Activated naive CD8-positive, alpha-beta T cell treated with anti-CD3 and anti-CD28 coated beads, Interleukin-2, amount 50 U/mL, for 16 hours (primary cell): ENCODE measurements around the gene CPSF7.
A peak's percentile ranks its signal among the peaks of the same experiment; 100 is the strongest.
"Not testable (repeated sequence)": the region's sequence is repeated elsewhere in the genome, so short reads cannot be mapped to it uniquely, and the experiment has no call there.

Source experiments
- DNase-seq: peaks from one replicate; pipeline ENCODE4 v3.0.0-alpha.2; 2020; ENCODE audit warnings: low read depth, low spot score

Gene CPSF7, protein sequence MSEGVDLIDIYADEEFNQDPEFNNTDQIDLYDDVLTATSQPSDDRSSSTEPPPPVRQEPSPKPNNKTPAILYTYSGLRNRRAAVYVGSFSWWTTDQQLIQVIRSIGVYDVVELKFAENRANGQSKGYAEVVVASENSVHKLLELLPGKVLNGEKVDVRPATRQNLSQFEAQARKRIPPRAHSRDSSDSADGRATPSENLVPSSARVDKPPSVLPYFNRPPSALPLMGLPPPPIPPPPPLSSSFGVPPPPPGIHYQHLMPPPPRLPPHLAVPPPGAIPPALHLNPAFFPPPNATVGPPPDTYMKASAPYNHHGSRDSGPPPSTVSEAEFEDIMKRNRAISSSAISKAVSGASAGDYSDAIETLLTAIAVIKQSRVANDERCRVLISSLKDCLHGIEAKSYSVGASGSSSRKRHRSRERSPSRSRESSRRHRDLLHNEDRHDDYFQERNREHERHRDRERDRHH

DNA sequence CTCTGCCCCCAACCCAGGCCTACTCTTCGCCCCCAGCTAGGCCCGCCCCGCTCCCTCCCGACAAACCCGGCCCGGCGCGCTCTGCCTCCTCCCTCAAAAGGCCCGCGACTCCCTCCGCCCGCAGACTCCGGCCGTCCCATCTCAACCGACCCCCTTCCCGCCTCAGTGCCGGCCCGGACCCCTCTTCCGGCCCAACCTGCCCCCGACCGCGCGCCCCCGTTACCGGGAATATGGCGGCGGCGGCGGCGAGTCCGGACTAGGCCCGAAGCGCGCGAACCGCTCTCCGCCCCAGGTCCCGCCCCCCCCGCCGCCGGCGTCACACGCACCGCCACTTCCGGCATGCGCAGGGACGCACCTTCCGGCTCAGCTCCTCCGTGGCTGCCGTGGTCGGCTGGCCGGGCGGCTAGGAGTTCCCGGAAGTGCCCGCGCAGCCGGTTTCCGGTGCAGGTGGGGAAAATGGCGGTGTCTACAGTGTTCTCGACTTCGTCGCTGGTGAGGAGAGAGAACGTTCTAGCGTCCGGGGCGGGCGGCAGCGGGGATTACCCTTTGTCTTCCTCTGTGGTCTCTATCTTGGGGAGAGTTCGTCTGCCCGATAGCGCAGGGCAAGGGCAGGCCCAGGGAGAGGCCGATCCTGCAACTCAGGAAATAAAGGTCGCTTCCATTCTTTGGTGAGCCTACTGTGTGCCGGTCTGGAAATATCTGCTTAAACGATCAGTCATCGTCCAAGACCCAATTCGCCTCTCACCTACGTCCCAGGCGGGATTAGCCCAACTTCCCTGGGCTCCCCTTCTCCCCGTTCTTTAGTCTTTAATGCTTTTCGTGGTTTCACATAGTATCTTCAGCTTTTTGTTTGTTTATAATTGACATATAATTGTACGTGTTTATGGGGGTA lies at the start of gene CPSF7, which contains the start of gene SDHAF2:
CPSF7 (minus strand) TSS at position 285 of the 892 bp plus-strand sequence. CDS start 740 bp downstream, outside the sequence.
SDHAF2 (plus strand) TSS at position 434 of the 892 bp plus-strand sequence; CDS start at position 457, 23 bp downstream.
- DNase-seq = peak; percentile 97

- peak; percentile 31 for DNase-seq
Measured at GRCh38 chr11:61477727-61478148, 48.0 kb upstream of the CPSF7 start.

DNA sequence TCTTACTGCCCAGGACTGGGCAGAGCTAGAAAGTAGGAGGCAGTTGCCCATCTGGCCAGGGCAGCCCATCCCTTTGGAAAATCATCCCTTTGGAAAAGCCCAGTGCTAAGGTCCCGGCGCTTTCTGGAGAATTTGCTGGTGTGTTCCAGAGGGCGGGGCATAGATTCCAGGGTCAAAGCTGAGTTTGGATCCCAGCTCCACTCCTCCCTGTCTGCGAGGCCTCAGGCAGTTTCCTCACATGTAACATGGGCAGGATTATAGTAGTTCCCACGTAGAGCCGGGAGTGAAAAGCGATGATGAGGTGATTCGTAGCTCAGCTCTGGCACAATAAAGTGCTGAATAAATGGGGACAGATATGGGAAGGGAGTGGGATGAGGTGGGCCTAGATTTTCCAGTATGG lies 47.4 kb upstream of the CPSF7 start:
- DNase-seq = no peak

- no peak for DNase-seq
Measured at GRCh38 chr11:61476371-61476770, 46.6 kb upstream of the CPSF7 start.

DNA sequence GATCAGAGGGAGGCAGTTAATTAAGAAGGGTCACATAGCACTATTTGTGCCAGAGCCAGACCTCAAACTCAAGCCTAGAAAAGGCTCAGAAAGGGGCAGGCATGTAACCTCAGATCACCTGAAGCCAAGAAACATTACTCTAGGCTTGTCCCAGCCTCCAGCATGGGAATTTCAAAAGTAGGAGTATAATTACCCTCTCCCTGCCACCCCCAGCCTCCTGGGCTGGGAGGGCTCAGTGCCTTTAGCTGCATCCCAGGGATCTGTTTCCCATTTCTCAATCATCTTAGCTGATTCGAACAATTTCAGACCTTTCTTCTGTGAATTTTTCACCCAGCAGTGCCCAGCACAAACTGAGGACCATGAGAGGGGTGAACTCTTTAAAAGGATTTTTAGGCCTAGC lies 45.7 kb upstream of the CPSF7 start:
- DNase-seq = no peak

- no peak for DNase-seq
Measured at GRCh38 chr11:61474013-61474643, 44.4 kb upstream of the CPSF7 start.

DNA sequence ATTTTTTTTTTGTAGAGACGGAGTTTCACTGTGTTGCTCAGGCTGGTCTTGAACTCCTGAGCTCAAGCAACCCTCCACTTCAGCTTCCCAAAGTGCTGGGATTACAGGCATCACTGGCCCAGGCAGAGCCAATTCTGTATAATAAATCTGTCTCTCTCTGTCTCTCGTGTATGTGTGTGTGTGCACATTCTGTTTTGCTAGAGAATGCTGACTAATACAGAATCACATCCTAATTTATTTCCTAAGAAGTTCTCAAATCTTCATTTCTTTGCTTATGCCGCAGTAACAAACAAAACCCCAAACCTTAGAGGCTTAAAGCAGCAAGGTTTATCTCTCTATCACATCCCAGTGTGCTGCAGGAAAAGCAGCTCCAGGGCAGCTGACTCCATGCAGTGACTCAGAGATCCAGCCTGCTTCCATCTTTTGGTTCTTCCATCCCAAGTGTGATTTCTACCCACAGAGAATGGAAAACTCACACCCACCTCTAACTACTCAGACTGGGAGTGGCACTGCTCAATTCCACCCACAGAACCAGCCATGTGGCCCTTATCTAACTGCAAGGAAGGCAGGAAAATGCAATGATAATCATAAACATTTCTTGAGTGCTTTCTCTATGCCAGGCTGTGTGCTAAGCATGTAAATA lies 43.7 kb upstream of the CPSF7 start:
- DNase-seq = no peak

DNA sequence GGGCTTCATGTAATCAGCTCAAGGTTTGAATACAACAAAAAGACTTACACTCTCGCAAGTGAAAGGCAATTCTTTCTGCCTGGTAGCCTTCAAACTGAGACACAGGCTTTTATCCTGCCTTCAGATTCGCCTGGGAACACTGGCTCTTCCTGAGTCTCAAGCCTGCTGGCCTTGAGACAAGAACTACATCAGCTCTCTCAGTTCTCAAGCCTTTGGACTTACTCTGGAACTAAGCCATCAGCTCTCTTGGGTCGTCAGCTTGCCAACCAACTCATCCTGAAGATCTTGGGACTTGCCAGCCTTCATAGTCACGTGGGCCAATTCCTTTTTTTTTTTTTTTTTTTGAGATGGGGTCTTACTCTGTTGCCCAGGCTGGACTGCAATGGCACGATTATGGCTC lies 43.1 kb upstream of the CPSF7 start:
- DNase-seq = no peak

- DNase-seq = no peak
Measured at GRCh38 chr11:61472282-61472681, 42.5 kb upstream of the CPSF7 start.

GRCh38 chr11:61468002-61468401 lies 38.2 kb upstream of the CPSF7 start:
- DNase-seq = no peak

DNA sequence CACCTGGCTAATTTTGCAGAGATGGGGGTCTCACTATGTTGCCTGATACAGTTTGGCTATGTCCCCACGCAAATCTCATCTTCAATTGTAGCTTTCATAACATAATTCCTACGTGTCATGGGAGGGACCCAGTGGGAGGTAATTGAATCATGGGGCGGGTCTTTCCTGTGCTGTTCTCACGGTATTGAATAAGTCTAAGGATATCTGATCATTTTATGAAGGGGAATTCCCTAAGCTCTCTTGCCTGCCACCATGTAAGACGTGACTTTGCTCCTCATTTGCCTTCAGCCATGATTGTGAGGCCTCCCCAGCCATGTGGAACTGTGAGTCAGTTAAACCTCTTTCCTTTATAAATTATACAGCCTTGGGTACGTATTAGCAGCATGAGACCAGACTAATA lies 37.8 kb upstream of the CPSF7 start:
- DNase-seq = not testable (repeated sequence)

- DNase-seq = no peak
Measured at GRCh38 chr11:61460986-61461385, 31.2 kb upstream of the CPSF7 start.

DNA sequence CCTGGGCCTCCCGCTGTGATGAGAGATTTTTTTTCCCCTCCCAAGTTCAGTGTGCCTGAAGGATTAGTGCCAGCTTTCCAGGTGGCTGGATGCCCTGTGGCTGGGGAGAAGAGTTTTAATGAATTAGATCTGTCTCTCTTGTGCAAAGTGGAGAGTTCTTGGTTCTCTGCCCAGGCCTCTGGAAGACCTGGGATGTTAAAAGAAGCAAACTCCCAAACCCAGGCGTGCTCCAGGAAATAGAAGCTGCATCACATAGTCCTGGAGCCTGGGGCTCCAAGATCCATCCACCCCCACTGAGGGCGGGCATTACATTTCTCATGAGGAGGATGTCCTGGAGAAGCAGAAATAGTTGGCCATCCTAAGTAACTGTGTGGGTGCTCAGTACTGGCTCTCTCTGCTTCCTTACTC lies 30.7 kb upstream of the CPSF7 start:
- DNase-seq = no peak

DNA sequence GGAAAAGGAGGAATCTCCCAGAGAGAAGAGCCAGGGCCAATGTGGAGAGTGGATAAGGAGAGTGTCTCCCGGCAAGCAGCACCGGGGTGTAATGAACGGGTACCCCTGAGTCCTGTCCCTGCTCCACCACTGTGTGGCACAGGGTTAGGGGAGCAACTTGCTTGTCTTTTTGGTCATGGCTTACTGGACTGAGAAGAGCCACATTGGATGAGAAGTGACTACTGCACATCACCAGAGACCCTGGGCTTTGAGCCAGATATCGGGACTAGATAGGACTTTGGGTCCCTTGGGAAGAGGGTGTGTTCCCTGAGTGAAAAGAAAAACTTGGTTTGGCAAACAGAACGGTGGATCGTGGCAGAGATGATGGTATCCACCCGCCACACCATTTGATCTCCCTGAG lies 24.7 kb upstream of the CPSF7 start:
- no peak for DNase-seq

- no peak for DNase-seq
Measured at GRCh38 chr11:61453695-61454094, 23.9 kb upstream of the CPSF7 start.

GRCh38 chr11:61452825-61453224 lies 23.1 kb upstream of the CPSF7 start:
- DNase-seq = no peak

DNA sequence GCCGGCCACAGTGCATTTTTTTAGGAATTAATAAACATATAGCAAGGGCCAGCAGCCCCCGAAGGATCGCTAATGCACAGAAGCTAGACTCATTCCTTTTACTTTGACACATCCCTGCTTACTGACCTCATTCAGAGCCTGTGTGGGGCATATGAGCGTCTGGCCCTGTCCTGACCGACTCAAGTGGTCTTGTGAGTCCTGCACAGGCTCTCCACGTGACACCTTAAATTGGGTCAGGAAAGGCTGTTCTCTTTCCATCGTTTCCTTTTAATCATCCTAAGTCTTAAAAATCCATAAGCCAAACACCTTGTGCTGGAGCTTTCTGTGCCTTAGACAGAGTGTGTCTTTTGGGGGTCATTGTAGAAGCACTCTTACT lies 18.8 kb upstream of the CPSF7 start:
- no peak for DNase-seq

GRCh38 chr11:61447601-61448551 lies 18.1 kb upstream of the CPSF7 start:
- DNase-seq = no peak

DNA sequence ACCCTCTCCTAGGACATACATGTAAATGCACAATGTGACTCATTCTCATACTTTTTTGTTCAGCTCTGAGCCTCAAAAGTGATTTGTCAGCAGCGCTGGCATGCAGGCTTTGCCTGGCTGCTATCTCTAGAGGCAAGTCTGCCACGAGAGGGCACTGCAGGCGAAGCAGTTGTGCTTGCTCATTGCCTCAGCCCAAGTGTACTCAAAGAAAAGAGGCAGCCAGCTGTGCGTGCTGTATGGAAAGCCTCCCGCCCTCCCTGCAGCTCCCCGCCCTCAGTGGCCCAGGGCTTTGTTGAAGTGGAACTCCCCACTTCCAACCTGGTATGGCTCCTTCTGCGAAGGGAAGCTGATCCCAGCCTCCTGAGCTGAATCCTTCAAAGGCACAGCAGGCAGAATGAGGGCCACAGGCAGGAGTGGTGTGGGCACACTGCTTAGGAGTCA lies 16.5 kb upstream of the CPSF7 start:
- peak; percentile 50 for DNase-seq

- no peak for DNase-seq
Measured at GRCh38 chr11:61445516-61445915, 15.7 kb upstream of the CPSF7 start.
